ENCODE results near the gene RB1. TPM values are rescaled to one million over a fixed set of nuclear protein-coding genes. Genes with fewer than 3 reads are reported as not detected.
"Not testable (repeated sequence)": the region's sequence is repeated elsewhere in the genome, so short reads cannot be mapped to it uniquely, and the experiment has no call there.

Gene RB1
- total RNA-seq, 1 donor from 2014 or later, result 33.1 TPM

GRCh38 chr13:48403913-48404312 lies 100.4 kb downstream of the RB1 start:
- intact Hi-C loops (cut with micrococcal nuclease), result loop anchor here (1.0 to 10.0 kb wide), 9 partner anchors 7 to 841 kb away; partner anchors contain the start of genes CDADC1 and RB1

DNA sequence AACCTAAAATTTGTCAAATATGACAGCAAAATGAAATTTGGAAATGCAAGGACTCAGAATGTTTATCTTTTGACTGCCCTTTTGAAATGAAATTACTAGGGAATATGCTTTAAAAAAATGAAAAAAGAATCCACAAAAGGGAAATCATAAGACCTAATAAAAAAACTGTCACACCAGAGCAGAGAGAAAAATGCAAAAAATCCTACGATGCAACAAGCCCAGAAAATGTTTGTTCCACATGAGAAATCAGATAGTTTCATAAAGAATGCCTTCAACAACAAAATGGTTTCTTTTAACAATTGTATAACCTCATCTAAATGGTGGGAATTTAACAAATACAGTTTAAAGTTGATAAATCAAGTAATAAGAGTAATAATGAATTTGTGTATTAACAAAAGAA lies 101.4 kb downstream of the RB1 start:
- intact Hi-C loops (cut with micrococcal nuclease), result loop anchor here (5.0 to 10.0 kb wide), 3 partner anchors 58 to 840 kb away; partner anchors contain the start of gene CDADC1

- intact Hi-C loops (cut with micrococcal nuclease), result loop anchor here (10.0 kb wide), 2 partner anchors 251 to 839 kb away; partner anchors contain the start of gene CDADC1
Observed at GRCh38 chr13:48405875-48406274, 102.3 kb downstream of the RB1 start.

GRCh38 chr13:48410199-48410598 lies 106.6 kb downstream of the RB1 start:
- intact Hi-C loops (cut with micrococcal nuclease), result loop anchor here (2.0 to 5.0 kb wide), 4 partner anchors 171 to 567 kb away; partner anchors contain the start of genes CYSLTR2 and FNDC3A

DNA sequence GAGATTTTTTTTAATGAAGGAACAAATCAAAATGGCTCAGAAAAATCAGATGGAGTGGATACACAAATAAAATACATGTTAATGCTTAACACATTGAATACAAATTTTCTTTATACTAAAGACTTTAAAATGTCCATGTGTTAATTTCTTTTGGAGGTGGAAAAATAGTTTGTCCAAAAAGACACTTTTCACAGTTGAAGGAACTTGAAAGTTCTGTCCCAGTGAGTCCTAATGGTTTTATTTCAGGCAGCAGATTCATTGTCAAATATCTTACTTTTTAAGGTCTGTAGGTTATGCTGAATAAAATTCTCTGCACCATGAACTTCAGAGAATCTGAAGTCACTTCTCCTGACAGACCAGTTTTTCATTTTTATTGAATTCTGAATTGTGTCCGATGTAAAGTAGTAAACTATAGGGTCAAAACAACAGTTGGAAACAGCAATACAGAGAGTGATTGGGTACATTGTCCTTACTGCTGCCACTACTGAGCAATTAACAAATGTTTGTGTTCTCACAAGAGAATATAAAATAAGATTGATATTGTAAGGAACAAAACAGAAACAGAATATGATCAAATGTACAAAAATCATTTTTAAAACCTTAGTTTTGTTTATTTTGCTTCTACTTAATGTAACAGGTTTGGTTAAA lies 107.7 kb downstream of the RB1 start:
- intact Hi-C loops (cut with micrococcal nuclease), result loop anchor here (1.0 to 5.0 kb wide), 5 partner anchors 8 to 566 kb away; partner anchors contain the start of genes CYSLTR2 and FNDC3A

DNA sequence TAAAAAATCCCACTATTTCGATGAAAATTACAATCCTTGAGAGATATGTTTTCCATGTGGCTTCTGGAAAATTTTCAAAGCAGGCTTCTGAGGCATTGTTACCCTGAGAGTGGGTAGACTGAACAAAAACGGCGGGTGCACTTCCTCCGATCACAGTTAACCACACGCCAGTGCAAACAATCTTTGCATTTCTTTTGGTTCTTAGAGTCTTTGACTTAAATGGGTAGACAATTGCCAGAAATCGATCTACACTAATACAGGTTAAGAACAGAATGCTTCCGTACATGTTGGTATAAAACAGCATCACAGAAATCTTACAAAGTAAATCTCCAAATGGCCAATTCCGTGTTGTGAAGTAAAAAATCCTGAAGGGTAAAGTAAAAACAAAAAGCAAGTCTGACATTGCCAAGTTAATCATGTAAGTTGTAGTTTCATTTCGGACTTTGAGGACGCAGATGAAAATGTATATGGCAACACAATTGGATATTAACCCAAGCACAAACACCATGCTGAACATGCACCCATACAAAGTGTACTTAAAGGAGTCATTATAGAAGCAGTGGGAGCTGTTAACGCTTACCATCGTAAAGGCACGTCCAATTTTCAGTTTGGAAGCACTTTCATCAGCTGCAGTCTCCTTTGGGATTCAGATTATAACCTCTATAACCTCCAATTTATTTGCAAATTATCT lies 108.4 kb downstream of the RB1 start:
- intact Hi-C loops (cut with micrococcal nuclease), result loop anchor here (1.0 to 5.0 kb wide), 10 partner anchors 9 to 565 kb away; partner anchors contain the start of genes CYSLTR2, FNDC3A and ITM2B

- intact Hi-C loops (cut with micrococcal nuclease), result loop anchor here (1.0 to 5.0 kb wide), 10 partner anchors 36 to 564 kb away; partner anchors contain the start of genes CYSLTR2, FNDC3A and ITM2B
Observed at GRCh38 chr13:48412881-48413351, 109.4 kb downstream of the RB1 start, which contains the start of gene LPAR6. LPAR6 (minus strand) TSS chr13:48413113; CDS start chr13:48412423, 690 bp downstream.

GRCh38 chr13:48414501-48414900 lies 111.0 kb downstream of the RB1 start:
- intact Hi-C loops (cut with micrococcal nuclease), result loop anchor here (5.0 kb wide), 3 partner anchors 238 to 563 kb away; partner anchors contain the start of genes CYSLTR2 and FNDC3A

- intact Hi-C loops (cut with micrococcal nuclease), result no loop called here
Observed at GRCh38 chr13:48415516-48415915, 112.0 kb downstream of the RB1 start.

DNA sequence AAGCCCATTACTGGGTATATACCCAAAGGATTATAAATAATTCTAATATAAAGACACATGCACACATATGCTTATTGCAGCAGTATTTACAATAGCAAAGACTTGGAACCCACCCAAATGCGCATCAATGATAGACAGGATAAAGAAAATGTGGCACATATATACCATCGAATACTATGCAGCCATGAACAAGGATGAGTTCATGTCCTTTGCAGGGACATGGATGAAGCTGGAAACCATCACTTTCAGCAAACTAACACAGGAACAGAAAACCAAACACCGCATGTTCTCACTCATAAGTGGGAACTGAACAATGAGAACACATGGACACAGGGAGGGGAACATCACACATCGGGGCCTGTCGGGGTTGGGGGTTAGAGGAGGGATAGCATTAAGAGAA lies 118.5 kb downstream of the RB1 start:
- intact Hi-C loops (cut with micrococcal nuclease), result not testable (repeated sequence)

GRCh38 chr13:48424212-48424611 lies 120.7 kb downstream of the RB1 start:
- intact Hi-C loops (cut with micrococcal nuclease), result no loop called here

DNA sequence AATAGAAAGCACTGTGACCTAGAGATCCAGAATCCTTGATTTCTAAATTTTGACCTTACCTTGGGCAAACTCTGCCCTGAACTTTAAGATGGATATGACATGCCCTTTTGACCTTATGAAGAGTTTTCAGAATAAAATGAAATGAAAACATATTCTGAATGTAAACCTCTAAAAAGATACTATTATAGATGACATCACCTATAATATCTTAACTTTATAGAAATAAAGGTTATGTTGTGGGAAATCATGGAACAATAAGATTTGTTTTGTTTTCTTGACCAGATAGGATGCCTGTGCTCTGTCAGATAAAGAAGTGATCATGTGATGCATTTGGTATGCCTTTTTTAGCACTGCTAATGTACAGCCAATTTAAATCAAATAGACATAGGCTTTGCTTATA lies 122.5 kb downstream of the RB1 start:
- intact Hi-C loops (cut with micrococcal nuclease), result no loop called here

DNA sequence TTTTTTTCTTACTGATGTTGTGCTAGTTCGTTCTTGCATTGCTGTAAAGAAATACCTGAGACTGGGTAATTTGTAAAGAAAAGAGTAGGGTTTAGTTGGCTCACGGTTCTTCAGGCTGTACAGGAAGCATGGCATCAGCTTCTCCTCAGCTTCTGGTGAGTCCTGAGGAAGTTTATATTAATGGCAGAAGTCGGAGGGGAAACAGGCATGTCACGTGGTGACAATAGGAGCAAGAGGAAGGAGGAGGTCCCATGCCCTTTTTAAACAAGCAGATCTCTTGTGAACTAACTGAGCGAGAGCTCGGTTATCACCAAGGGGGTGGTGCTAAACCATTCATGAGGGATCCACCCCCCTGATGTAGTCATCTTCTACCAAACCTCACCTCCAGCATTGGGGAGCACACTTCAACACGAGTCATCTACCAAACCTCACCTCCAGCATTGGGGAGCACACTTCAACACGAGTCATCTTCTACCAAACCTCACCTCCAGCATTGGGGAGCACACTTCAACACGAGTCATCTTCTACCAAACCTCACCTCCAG lies 123.3 kb downstream of the RB1 start:
- intact Hi-C loops (cut with micrococcal nuclease), result not testable (repeated sequence)

- intact Hi-C loops (cut with micrococcal nuclease), result no loop called here
Observed at GRCh38 chr13:48429036-48429435, 125.5 kb downstream of the RB1 start.

DNA sequence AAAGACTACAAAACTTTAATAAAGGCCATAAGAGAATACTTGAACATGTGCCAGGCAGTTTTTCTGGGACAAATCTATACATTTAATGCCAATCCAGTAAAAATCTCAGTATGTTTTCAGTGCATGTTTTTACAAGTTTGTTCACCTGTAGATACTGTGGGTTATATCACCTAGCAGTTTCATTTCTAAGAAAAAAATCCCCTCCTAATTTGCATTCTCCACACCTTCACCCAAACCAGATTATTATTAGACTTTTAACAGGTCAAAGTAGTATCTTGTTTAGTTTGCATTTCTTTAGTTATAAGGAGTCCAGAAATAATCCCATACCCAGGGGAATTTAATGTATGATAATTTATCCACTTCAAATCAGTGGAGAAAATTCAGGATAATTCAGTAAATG lies 126.3 kb downstream of the RB1 start:
- intact Hi-C loops (cut with micrococcal nuclease), result no loop called here

DNA sequence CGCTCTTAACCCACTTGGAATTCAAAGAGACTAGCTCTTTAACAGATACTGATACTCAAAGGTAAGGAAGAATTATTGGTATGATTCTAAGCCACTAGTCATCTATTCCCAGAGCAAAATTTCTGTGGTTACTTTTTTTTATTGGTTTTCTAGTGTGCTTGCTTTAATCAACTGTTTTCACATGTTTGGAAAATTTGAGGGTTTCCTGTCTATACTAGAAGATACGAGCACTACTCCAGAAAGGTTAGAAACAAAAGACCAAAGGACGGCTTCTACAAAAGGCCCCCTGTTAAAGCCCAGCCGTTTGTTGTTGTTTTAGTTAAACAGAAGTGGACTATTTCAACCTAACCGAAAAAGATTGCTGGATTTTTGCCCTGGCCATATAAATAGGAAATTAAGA lies 127.9 kb downstream of the RB1 start:
- intact Hi-C loops (cut with micrococcal nuclease), result no loop called here

DNA sequence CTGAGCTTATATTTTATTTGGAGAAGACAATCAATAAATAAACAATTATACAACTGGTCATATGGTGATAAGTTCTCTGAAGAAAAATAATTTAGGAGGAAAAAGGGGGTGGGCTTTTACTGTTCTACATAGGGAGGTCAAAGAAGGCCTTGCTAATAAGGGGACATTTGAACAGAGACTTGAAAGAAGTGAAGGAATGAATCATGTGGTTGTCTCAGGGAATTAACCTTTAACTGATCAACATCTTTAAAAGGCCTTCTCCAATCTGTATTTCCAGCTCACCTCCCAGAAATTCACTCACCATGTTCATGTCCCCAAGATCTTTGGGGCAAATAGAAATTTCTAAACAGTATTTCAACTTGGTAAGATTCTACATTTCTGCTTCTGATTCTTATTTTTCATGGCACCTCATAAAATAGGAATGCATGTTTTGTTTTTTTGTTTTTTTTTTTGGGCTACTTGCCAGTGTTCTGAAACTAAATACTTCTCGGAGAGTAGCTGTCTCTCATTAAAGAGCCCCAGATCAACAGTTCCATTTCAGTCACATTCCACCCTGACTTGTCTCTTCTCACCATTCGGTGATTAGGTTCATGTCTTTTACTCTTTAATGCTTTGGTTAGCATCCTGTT lies 128.6 kb downstream of the RB1 start:
- intact Hi-C loops (cut with micrococcal nuclease), result no loop called here

DNA sequence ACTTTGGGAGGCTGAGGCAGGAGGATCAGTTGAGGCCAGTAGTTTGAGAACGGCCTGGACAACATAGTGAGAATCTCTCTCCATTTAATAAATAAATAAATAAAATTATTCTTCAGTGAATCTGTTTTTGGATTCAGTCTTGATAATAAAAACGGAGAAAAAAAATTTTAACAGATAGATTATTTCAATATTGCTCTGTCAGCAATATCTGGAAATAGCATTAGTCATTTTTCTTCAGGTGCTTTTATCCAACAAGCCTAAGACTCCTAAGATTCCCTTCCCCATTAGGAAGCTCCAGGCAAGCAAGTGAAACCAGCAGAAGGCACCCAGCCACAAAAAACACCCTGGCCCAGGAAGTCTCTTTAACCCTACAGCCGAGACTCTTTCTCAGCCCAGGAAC lies 130.6 kb downstream of the RB1 start:
- intact Hi-C loops (cut with micrococcal nuclease), result loop anchor here (2.0 kb wide), 1 partner anchor 15 kb away; no protein-coding TSS in a partner anchor

DNA sequence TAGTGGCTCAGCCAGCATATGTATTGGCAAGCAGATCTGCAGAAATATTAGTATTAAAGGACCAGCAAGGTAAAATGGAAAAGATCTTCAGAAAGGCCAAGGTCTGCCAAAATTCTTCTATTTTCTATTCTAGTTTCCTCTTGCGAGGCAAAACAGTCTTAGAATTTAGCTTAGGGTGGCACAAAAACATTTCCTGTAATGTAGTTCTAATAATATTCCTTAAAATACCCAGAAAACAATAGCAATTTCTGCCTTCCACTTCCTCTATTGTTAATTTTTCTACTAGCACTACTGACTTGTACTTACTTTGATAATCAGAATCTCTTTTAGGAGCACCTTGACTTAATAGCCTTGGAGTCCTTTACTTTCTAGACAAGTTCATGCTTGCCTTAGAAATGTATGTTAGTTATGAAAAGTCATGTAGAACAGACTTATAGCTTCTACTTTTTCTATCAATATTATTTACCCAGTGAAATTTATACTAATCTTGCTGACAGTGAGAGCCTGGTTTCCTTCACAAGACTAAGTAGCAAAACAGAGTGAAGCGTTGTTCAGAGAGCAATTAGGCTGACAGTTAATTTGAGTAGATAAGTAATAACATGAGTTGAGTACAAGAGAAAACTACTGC lies 133.2 kb downstream of the RB1 start:
- intact Hi-C loops (cut with micrococcal nuclease), result no loop called here

DNA sequence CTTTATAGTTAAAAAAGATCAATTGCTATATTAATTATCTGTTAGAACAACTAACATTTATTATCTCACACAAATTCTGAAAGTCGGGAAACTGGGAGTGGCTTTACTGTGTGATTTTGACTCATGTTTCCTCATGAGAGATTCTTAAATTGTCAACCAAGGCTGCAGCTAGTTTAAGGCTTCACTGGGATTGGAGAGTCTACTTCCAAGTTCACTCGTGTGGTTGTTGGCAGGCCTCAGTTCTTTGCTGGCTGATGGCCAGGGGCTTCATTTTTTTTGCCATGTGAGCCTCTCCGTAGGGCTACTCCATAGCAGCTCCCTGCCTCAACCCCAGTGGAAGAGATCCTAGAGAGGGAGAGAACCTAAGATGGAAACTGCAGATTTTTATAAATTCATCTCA lies 133.8 kb downstream of the RB1 start:
- intact Hi-C loops (cut with micrococcal nuclease), result no loop called here

Data from T-helper 1 cell treated with Interleukin-12 subunit alpha and Interleukin-12 subunit beta and Interleukin-4 antibody, amounts not matched to agents 30 ng/mL and 1 ng/mL, for 36 hours (primary cell).